B cell (primary cell): ENCODE results near the gene NOL6. TPM values are rescaled to one million over a fixed set of nuclear protein-coding genes. Genes with fewer than 3 reads are reported as not detected.

ENCODE experiments used
- ATAC-seq: fragments of 200-7000 bp; cut with Tn5 transposase; one replicate; pipeline ENCODE4 v1.10.0; 2021; ENCODE audit warnings: low read depth, mild to moderate bottlenecking, moderate number of reproducible peaks, moderate library complexity
- CTCF ChIA-PET: fragments of 350-600 bp; sonication (Branson Sonifier 250); formaldehyde crosslinking; loops from one replicate; lab custom pipeline; 2021; ENCODE audit warnings: antibody characterized with exemption, inconsistent platforms; lab: Charles Lee
- POLR2A ChIA-PET: fragments of 350-600 bp; sonication (Branson Sonifier 250); formaldehyde crosslinking; loops from one replicate; lab custom pipeline; 2021; ENCODE audit warnings: antibody characterized with exemption; lab: Charles Lee
- DNase-seq: peaks from one replicate; pipeline ENCODE4 v3.0.0; 2013
- H2AFZ ChIP-seq: 2 replicates; pipeline ENCODE4 v1.6.1; 2012; ENCODE audit warnings: mild to moderate bottlenecking, low read depth, low read length; ENCODE audit not compliant: insufficient read depth, poor library complexity, severe bottlenecking
- H3K27ac ChIP-seq, 2 donors: 1 replicate in 1 of 2; 2 replicates in 1 of 2; pipeline ENCODE4 v1.5.1; 2012 to 2013; ENCODE audit warnings: low read length in 2 of 2, mild to moderate bottlenecking in 2 of 2, moderate library complexity in 1 of 2
- H3K27me3 ChIP-seq, 4 experiments: fragments of 200-600 bp in 1 of 4; sonication (generic) in 1 of 4; replicated peaks in 1 of 4; 1 replicate in 2 of 4; 2 replicates in 2 of 4; pipeline versions ENCODE4 v1.6.1 to v1.7.0; 2013 to 2016; ENCODE audit warnings: low read length in 3 of 4, mild to moderate bottlenecking in 2 of 4, mixed read lengths in 1 of 4, moderate library complexity in 1 of 4; ENCODE audit not compliant: insufficient read depth in 4 of 4, control insufficient read depth in 3 of 4; ENCODE audit errors: control extremely low read depth in 1 of 4
- H3K36me3 ChIP-seq, 2 experiments: replicated peaks in 1 of 2; 1 replicate in 1 of 2; 2 replicates in 1 of 2; pipeline versions ENCODE4 v1.6.1 to v1.7.1; 2013; ENCODE audit warnings: low read length in 1 of 2; ENCODE audit not compliant: insufficient read depth in 2 of 2, control insufficient read depth in 1 of 2; ENCODE audit errors: control extremely low read depth in 1 of 2, extremely low read depth in 1 of 2
- H3K4me1 ChIP-seq, 2 donors: fragments of 200-600 bp in 1 of 2; sonication (generic) in 1 of 2; 1 replicate in 1 of 2; 2 replicates in 1 of 2; pipeline versions ENCODE4 v1.5.1 to v1.6.1; 2013 to 2017; ENCODE audit warnings: low read length in 2 of 2; ENCODE audit not compliant: control insufficient read depth in 2 of 2, insufficient read depth in 2 of 2
- H3K4me2 ChIP-seq: replicated peaks from 2 replicates; pipeline ENCODE3; 2012; ENCODE audit warnings: mild to moderate bottlenecking, low read depth, low read length; ENCODE audit not compliant: poor library complexity, severe bottlenecking
- H3K4me3 ChIP-seq, 5 experiments: fragments of 200-600 bp in 1 of 5; sonication (generic) in 1 of 5; 1 replicate in 3 of 5; 2 replicates in 2 of 5; pipeline versions ENCODE4 v1.5.1 to v1.7.0; 2011 to 2016; ENCODE audit warnings: low read length in 4 of 5, mild to moderate bottlenecking in 4 of 5, low read depth in 2 of 5, control low read depth in 1 of 5, moderate library complexity in 1 of 5; ENCODE audit not compliant: insufficient read depth in 1 of 5; ENCODE audit errors: control extremely low read depth in 1 of 5, extremely low read depth in 1 of 5
- H3K79me2 ChIP-seq: fragments of 200-600 bp; sonication (generic); one replicate; pipeline ENCODE4 v1.6.0; 2016; ENCODE audit warnings: low read length; ENCODE audit not compliant: control insufficient read depth, insufficient read depth
- H3K9ac ChIP-seq: fragments of 200-600 bp; sonication (generic); 2 replicates; pipeline ENCODE4 v1.6.1; 2017; ENCODE audit warnings: mild to moderate bottlenecking, low read length, moderate library complexity
- H3K9me3 ChIP-seq, 3 donors: one replicate each; pipeline versions ENCODE4 v1.6.1 to v1.7.1; 2013; ENCODE audit warnings: low read length in 2 of 3; ENCODE audit not compliant: control insufficient read depth in 2 of 3, insufficient read depth in 1 of 3; ENCODE audit errors: control extremely low read depth in 1 of 3
- H4K20me1 ChIP-seq: 2 replicates; pipeline ENCODE4 v1.6.0; 2012; ENCODE audit warnings: mild to moderate bottlenecking, low read length; ENCODE audit not compliant: insufficient read depth, control insufficient read depth, poor library complexity, severe bottlenecking
- H3K27ac Mint-ChIP-seq: one replicate; pipeline ENCODE4 v1.8.0; 2021; ENCODE audit warnings: mixed read lengths
- H3K27me3 Mint-ChIP-seq: one replicate; pipeline ENCODE4 v1.8.0; 2021; ENCODE audit warnings: mixed read lengths
- H3K4me1 Mint-ChIP-seq: one replicate; pipeline ENCODE4 v1.8.0; 2021; ENCODE audit warnings: mixed read lengths
- H3K4me3 Mint-ChIP-seq: one replicate; pipeline ENCODE4 v1.8.0; 2021; ENCODE audit warnings: mixed read lengths
- H3K9me3 Mint-ChIP-seq: one replicate; pipeline ENCODE4 v1.8.0; 2022; ENCODE audit warnings: mixed read lengths; ENCODE audit not compliant: insufficient read depth
- CTCF ChIP-seq: fragments of 200-600 bp; IDR thresholded peaks from one replicate; pipeline ENCODE4 v1.8.0; 2022; ENCODE audit warnings: antibody characterized with exemption, mild to moderate bottlenecking
- EZH2 ChIP-seq: IDR thresholded peaks from 2 replicates; pipeline ENCODE4 v1.6.1; 2012; ENCODE audit warnings: borderline replicate concordance, low read depth, mild to moderate bottlenecking, moderate library complexity, low read length; ENCODE audit not compliant: insufficient read depth, poor library complexity, severe bottlenecking
- WGBS: methylation state at CpG from one replicate; pipeline ENCODE4 v1.1.5; 2013; ENCODE audit warnings: missing lambda C conversion rate; ENCODE audit not compliant: insufficient coverage; 5-methylcytosine and 5-hydroxymethylcytosine counted together
- intact Hi-C: fragments of 100-400 bp; cut with micrococcal nuclease; formaldehyde crosslinking; loops from one replicate; pipeline ENCODE4 v1.10.0; 2022
- polyA plus RNA-seq: library from polyadenylated mRNA; depleted of rRNA; stranded (reverse); fragments of >200 nt; gene quantifications from 2 replicates; pipeline ENCODE4 v1.2.3, GENCODE V29; 2012
- total RNA-seq, 2 donors: library from RNA; stranded (reverse); fragments of 120-200 nt in 1 of 2; gene quantifications; 1 replicate in 1 of 2; 2 replicates in 1 of 2; pipeline versions ENCODE4 v1.2.3 to v1.2.4, GENCODE V29; 2013 to 2022

Gene NOL6
- total and polyA plus RNA-seq, 2 donors (not counting 1 experiment from before 2014, with no cell fraction given), result 31.8 to 40.1 TPM

- H3K27ac Mint-ChIP-seq, result no peak overlapping the region
- Histone ChIP-seq H3K4me1 (peaks cover 0 to 5% of the 10 kb centered on the region in 2 donors), H3K36me3 (no peaks in the 10 kb centered on the region), H3K27ac (no peak overlapping the region), H2AFZ (no peak overlapping the region), H3K4me2 (no peak overlapping the region), H3K79me2 (no peaks in the 10 kb centered on the region), H3K4me3 (no peak overlapping the region), H3K9me3 (no peaks in the 10 kb centered on the region), H4K20me1 (no peaks in the 10 kb centered on the region), H3K27me3 (peaks cover 0 to 3% (median 0%) of the 10 kb centered on the region in 4 experiments), H3K9ac (no peak overlapping the region)
- H3K9me3 Mint-ChIP-seq, result no peaks in the 10 kb centered on the region
- peaks cover 4% of the 10 kb centered on the region for H3K4me1 Mint-ChIP-seq
- WGBS, result 60% methylated on average over 1 of the region's 2 CpGs
- ATAC-seq, result no peak
- DNase-seq, result no peak
- peaks cover 5% of the 10 kb centered on the region for H3K27me3 Mint-ChIP-seq
- H3K4me3 Mint-ChIP-seq, result no peak overlapping the region
- TF ChIP-seq EZH2 (no peak), CTCF (no peak)
- ChIA-PET POLR2A (no interaction called here), CTCF (no interaction called here)
- intact Hi-C loops, result no loop called here
Measured at GRCh38 chr9:33437205-33437604, 36.5 kb downstream of the NOL6 start.

- Histone ChIP-seq H3K36me3 (no peaks in the 10 kb centered on the region), H3K27ac (no peak overlapping the region), H3K9ac (no peak overlapping the region), H3K4me2 (no peak overlapping the region), H3K27me3 (peaks cover 0 to 3% (median 0%) of the 10 kb centered on the region in 4 experiments), H4K20me1 (no peaks in the 10 kb centered on the region), H3K4me1 (peaks cover 0 to 5% of the 10 kb centered on the region in 2 donors), H2AFZ (no peak overlapping the region), H3K4me3 (no peak overlapping the region), H3K79me2 (no peaks in the 10 kb centered on the region), H3K9me3 (no peaks in the 10 kb centered on the region)
- ATAC-seq (no peak), DNase-seq (no peak)
- Mint-ChIP-seq H3K27ac (no peak overlapping the region), H3K4me1 (peaks cover 4% of the 10 kb centered on the region), H3K4me3 (no peak overlapping the region), H3K27me3 (peaks cover 5% of the 10 kb centered on the region), H3K9me3 (no peaks in the 10 kb centered on the region)
- WGBS, result 90% methylated on average over 3 of the region's 8 CpGs
- ChIA-PET CTCF (no interaction called here), POLR2A (no interaction called here)
- intact Hi-C loops, result no loop called here
- TF ChIP-seq CTCF (no peak), EZH2 (no peak)
Measured at GRCh38 chr9:33436445-33436844, 37.3 kb downstream of the NOL6 start.
